HCEC 1CT (cell line): Measurements from ENCODE around the gene SEC11C.
A peak's percentile ranks its signal among the peaks of the same experiment; 100 is the strongest.

ENCODE experiments used
- DNase-seq: peaks from one replicate; pipeline ENCODE4 v3.0.0-alpha.2; 2017

The SEC11C gene

DNA sequence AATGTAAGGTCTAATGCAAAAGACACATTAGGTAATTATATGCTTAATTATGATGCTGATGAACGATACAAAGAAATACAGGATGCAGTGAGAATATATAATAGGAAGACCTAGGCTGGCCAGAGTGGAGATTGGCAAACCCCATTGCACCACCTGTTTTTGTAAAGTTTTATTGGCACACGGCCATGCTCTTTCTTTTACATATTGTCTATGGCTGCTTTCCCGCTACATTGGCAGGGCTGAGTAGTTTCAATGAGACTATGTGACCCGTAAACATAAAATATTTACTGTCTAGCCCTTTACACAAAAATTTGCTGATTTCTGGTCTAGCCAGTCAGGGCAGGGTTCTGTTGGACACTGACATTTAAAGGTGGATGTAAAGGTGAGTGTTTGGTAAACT lies 5.4 kb downstream of the SEC11C start:
- DNase-seq, result no peak

DNA sequence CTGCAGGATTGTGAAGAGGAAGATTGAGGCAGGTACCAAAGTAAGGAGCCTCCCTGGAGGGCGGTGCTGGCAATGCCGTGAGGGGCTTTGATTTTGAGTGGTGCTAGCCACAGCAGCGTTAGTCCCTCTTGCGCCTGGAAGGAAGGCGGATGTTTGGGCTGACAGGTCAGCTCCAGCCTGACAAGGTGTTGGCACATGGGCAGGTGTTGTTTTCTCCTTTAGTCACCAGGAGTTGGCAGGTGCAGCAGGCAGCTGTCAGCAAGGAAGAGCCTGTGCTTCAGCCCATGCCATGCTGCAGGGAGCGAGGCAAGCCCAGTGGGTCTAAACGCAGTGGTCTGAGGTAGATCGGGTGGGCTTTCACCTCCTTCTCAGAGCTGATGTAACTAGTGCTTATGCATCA lies 8.5 kb downstream of the SEC11C start:
- no peak for DNase-seq

DNA sequence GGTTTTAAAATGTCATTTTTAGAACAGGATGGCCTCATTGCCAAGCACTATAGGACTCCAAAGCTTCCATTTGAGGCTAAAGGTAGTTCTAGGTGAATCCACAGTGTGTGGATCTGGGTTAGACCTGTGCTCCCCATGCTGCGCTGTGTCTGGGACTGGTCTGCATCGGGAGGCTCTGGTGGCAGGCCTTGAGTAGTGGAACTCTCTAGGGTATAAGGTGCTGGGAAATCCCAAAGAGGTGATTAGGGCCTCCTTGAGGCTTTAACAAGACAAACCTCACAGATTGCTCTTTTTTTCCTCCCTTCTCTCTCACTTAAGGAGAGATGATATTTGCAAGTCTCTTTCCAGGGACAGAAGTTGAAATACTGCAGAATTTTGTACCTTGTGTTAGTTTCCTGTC lies 9.3 kb downstream of the SEC11C start:
- DNase-seq, result no peak

DNA sequence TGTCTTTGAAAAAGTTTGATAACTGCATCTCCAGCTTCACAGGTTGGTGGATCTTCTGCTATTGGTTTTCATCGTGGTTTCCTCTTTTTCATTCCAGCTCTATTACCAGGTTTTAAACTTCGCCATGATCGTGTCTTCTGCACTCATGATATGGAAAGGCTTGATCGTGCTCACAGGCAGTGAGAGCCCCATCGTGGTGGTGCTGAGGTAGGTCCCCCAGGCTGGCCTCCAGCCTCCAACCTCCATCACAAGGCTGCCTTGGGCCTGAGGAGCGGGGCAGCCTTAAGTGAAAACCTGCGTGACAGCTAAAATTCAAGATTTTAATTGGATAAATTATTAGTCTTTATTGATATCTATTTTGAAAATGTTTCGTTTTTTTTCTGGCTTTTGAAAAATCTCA lies 9.7 kb downstream of the SEC11C start:
- DNase-seq, result no peak

DNA sequence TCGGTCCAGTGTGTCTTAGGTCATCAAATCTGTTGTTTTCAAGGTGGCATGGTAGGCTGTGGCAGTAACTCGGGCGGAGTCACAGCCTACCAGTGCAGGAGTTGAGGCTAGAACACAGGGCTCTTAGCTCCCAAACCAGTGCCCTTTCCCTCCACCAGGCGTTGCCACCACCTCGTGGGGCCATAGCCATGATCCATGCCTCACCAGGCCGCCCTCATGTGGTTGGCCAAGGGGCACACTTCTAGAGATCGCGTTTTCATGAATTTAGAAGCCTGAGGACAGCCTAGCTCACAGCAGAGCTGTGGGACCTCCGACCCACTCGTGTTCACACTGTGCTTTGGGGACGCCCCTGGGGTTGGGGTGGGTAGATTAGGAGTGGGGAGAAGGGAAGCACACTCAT lies 10.6 kb downstream of the SEC11C start:
- DNase-seq, result no peak

DNA sequence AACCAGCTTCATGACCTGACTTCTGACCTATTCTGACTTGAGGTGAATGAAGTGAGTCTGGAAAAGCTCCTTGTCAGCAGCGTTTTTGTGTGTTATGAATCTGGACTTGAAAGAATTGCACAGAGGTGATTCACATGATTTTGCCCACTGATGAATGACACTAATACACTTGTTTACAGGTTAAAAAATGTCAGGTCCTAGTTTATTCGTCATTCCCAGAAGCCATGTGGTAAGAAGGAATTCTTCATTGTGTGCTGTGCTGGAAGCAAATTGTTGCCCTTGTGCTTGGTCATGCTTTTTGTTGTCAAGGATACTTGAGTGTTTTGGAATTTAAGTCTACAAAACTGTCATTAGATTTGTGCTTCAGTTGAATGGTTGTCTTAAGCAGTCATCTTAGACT lies 15.5 kb downstream of the SEC11C start:
- peak; percentile 55 for DNase-seq

DNA sequence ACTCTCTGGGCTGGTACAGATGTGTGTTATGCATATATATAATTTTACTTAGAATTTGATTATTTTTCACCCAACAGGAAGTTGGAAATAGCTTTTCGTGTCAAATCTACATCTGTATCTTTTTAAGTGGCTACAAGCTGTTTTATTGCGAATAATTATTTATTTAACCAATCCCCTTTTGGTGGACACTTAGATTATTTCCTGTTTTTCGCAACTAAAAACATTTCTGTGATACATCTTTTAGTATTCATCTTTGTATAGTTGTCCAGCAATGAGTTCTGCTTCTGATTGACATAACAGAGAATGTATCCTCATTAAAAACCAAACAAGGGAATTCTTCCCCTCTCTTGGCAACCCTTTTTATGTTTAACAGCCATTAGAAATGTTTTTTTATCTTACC lies 16.6 kb downstream of the SEC11C start:
- DNase-seq, result no peak

DNA sequence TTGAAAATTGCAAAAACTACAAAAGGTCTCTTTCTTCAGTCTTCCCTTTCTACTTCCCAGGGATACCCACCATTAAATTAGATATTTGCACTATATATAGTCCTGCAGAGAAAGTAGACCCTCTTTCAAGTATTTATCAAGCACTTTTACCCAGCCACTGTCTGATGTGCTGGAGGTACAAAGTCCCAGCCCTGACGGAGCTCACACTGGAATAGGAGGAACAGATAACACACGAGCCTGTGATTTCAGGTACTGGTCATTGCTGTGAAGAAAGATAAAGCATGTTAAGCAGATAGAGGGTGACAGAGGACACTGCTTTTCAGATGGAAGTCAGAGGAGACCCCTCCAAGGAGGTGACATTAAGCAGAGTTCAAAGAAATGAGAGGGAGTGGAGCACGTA lies 19.6 kb downstream of the SEC11C start:
- DNase-seq, result no peak

DNA sequence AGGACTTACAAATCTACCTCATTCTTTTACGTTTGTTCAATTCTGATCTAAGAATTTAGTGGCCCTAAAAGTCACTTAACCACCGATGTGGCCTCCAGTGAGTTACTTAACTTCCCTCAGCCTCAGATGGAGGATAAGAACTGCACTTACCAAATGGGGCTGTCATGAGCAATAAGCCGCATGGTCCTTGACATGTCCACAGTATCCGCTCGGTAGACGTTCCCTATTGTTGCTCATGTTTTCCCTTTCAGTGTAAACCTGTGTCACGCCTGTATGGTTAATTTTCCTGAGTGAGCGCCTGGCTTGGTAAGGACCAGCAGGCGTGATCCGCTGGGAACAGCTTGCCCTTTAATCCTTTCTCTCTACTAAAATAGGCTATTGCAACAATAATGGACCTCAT lies 20.3 kb downstream of the SEC11C start:
- DNase-seq, result no peak

DNA sequence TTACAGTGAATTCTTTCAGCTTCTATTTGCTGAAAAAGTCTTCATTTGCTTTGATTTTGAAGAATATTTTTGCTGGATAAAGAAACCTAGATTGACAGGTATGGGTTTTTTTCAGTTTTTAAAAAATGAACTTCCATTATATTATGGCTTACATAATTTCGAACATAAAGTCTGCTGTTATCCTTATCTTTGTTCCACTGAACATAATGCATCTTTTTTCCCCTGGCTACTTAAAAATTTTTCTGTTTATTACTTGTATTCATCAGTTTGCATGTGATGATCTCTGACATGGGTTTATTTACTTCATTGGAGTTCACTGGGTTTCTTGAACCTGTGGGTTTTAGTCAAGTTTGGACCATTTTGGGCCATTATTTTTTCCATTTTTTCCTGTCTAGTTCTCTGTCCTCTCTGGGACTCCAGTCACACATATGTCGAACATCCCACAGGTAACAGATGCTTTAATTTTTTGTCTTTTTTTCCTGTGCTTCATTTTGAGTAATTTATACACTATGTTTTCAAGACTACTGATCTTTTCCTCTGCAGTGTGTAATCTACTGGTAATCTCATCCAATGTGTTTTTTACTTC lies 33.1 kb downstream of the SEC11C start:
- no peak for DNase-seq

DNA sequence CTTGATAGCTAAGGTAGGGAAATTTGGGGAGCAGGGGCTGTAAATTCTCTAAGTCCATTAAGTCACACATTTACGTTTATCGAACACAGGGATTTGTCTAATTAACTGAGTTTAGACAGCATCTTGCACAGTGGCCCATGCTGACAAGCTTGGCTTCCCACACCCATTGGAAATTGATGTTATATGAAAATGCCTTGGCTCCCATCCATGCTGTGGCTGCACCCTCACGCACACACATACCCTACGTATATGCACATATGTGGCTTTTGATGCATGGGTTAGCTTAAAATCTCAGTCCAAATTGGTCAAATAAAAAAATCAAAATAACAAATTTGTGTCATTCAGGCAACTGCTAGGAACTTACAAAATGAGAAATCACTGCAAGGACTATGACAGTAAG lies 37.8 kb downstream of the SEC11C start:
- DNase-seq, result no peak

DNA sequence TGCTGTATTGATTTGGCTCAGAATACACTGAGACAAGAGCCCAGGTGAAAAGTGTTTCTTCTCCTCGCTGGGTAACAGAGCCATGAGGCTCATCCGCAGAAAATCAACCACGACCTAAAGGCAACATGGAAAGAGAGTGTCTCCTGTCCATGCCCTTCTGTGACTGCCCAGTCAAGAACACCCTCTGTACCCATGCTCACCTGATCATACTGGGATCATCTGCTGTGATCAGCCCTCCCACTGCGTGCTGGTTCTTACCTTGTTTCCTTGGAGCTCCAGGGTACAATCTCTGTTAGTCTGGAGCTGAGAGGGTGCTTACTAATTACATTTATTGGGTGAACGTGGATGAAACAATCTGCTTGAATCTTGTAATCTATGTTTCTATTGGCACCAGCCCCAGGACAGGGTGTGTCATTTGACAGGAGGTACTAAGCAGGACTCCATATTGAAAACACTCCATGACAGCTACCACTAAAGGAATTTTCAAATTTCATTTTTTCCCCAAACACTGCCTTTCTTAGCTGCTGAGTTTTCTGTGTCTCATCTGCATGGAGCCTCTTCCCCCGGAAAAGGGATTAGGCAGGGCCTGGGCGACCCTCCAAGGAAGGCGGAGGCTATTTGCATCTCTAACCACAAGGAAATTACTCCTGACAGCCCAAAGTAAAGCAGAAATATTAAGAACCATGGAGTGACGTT lies 40.6 kb downstream of the SEC11C start:
- DNase-seq, result peak; percentile 55

DNA sequence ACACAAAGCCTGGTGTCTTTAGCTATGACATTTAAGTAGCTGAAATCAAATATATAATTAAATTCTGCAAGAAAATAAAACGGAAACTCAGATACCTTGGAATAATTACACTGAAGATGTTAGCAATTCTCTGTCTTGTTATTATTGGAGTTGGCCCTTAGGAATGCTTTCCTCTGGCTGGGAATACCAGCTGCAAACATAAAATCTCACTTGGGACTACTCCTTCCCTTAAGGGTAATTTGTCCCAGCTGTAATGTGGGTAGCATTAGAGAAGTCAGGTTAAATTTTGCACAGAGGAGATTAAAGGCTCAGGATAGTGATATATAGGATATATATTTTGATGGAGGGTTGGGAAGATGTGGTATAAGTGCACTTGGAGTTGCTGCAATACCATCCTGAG lies 43.0 kb downstream of the SEC11C start:
- DNase-seq, result no peak

DNA sequence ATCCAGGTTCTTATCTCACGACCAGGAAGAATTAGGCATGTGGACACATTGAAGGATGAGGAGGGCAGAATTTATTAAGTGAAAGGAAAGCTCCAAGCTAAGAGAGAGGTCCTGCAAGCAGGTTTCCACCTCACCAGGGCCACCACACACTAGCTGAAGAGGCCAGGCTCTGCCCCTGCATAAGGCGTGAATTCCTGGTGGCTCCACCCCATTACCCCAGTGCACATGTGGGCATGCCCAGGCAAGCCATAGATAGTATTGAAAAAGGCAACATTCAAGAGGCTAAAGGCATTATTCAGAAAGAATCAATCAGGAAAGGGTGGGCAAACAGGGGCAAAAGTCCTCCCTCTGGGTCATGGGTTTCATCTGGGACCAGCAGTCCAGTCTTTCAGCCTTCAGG lies 49.3 kb downstream of the SEC11C start:
- no peak for DNase-seq

DNA sequence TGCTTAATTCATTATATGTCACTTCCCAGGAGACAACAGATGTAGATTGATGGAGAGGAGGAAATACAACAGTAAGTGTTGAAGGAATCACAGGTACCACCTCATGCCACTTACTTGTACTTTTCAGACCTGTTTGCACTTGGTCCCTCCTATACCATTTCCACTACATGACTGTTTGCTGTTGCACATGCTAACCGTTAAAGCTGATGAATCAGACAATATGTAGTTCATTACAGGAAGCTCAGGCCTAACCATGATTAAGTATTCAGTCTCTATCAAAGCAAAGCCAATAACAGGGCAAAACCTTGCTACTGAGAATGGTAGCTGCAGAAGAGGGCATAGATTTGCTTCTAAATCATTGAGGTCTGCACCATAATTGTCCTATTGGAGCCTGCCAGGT lies 50.1 kb downstream of the SEC11C start:
- no peak for DNase-seq

DNA sequence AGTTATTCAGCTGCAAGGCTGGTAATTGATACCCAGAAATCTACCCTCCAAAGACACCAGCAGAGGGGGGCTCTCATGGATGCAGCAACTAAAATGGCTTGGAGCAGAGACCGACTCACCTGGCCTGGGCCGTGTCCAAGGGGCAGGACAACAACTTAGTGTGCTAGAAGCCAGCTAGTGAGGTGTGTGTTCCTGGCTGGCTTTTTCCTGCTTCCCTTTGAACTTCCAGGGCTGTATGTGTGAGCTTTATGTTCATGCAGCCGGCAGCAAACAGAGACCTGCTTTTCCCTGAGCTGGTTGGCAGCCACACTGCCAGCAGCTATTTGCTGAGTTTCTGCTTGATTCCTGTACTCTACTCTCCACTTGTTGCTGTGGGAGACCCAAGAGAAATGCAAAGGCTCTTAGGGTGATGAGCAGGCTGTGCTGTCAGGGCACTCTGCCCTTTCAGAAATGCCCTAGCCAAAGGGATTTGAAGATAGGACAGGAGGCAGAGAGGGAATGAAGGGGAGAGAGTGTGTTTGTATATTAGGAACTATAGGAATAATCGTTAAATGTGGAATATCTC lies 56.6 kb downstream of the SEC11C start:
- DNase-seq, result no peak

DNA sequence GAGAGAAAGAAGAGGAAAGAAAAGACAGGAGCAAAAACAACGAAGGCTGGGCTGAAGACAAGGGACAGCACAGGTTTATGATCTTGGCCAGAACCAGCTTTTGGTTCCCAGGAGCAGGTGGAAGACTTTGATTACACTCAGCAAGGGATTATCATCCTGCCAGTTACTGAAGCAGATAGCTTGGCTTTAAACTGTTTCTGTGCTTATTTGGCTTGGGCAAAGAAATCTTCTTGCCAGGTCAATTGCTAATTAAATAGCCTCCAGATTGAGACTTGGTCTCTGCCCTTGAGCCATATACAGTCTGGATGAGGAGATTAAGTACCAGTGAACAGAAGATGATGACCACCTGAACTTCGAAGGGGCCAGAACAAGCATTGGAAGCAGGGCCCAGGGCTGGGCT lies 58.0 kb downstream of the SEC11C start:
- DNase-seq, result no peak

DNA sequence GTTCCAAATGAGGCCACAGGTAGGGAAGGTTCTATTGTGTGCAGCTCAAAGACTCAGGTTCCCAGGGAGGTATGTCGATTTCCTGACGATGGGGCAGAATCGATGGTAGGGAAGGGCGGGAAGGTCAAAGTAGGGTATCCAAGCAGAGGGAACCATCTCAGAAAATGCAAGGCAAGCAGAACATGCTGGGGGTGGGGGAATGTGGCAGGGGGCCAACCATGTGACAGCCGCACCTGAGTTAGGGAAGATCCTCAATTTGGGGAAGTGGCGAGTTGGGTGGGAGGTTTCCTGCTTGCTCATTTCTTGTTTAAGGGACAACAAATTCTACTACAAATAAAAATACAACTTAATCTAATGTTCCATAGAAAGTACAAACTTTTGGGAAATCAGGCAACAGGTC lies 58.5 kb downstream of the SEC11C start:
- no peak for DNase-seq

DNA sequence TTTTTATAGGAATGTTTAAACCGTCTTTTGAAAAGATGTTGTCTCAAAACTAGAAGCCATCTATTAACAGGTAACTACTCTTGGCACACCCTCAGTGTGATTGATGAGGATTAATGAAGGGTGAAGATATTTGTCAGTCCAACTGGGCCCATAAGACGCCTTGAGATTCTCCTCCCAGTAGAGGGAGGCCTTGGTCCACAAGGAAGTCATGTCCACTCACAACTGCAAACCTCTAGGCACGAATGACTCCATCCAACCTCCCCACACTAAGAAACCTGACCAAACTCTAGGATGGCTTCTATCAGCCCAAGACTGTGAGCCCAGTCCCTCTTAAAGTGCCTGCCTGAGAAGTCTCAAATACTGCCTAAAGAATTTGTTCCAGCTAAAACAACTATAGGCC lies 61.1 kb downstream of the SEC11C start:
- DNase-seq, result no peak

DNA sequence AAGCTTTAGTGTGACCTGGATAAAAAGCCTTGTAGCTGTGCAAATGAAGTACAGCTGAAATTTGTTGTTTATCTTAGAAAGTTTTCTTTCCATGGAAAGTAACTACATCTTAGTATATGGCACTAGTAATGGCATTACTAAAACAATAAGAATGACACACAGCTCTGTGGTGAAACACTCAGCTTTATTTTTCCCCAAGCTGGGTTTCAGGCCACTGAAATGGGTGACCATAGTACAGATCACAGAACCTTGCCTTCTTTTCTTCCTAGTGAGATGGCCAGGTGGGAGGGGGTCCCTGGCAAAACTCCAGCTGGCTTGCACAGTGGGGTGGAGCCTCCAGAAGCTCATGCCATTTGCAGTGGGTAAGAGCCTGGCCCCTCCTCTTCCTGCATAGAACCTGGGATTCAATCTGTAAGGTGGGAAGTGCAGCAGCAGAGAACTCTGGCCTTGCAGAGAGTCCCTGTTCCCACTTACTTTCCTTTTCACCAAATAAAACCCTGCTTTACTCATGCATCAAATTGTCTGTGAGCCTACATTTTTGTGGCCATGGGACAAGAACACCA lies 62.7 kb downstream of the SEC11C start:
- no peak for DNase-seq

DNA sequence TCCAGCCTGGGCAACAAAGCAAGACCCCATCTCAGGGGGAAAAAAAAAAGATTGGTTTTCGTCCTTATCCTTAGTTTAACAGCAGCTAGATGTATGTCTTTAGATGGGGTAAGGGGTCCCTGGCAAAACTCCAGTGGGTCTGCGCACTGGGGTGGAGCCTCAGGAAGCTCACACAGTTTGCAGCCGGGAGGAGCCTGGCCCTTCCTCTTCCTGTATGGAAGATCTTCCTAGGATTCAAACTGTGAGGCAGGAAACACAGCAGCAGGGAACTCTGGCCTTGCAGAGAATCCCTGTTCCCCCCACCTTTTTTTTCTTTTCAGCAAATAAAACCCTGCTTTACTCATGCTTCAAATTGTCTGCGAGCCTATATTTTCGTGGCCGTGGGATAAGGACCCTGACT lies 67.8 kb downstream of the SEC11C start:
- no peak for DNase-seq
